DMS153 (cell line): ENCODE data around the gene SLC39A5.
"Not testable (repeated sequence)": the region's sequence is repeated elsewhere in the genome, so short reads cannot be mapped to it uniquely, and the experiment has no call there.

ENCODE experiments used
- DNase-seq: peaks from one replicate; lab custom pipeline; 2025; lab: John Stamatoyannopoulos, UW

The SLC39A5 gene, protein sequence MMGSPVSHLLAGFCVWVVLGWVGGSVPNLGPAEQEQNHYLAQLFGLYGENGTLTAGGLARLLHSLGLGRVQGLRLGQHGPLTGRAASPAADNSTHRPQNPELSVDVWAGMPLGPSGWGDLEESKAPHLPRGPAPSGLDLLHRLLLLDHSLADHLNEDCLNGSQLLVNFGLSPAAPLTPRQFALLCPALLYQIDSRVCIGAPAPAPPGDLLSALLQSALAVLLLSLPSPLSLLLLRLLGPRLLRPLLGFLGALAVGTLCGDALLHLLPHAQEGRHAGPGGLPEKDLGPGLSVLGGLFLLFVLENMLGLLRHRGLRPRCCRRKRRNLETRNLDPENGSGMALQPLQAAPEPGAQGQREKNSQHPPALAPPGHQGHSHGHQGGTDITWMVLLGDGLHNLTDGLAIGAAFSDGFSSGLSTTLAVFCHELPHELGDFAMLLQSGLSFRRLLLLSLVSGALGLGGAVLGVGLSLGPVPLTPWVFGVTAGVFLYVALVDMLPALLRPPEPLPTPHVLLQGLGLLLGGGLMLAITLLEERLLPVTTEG

DNA sequence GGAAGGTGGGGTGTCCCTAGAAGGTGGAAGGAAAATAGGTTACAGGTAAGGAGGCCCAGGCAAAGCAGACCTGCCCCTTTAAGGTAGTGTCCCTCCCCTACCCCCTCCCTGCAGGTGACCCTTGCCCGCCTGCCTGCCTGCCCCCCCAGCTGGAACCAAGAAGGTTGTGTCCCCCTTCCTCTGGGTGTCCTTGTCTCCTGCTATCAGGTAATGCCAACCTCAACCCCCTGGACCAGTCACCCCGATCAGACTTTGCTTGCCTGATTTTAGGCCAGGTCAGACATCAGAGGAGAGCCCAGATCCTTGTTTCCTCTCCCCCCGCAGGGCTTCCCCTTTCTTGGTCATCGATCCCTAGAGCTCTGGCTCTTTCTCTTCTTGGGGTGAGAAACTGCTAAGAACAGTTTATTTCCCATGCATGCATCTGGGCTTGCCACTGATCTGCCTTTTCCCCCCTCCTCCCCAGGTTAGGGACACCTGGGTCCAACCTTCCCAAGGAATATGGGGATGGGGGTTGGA lies at the start of gene SLC39A5:
TSS of gene SLC39A5 (plus strand) at position 136 of the 516 bp plus-strand sequence. CDS start 1,224 bp downstream, outside the sequence.
- no peak for DNase-seq

DNA sequence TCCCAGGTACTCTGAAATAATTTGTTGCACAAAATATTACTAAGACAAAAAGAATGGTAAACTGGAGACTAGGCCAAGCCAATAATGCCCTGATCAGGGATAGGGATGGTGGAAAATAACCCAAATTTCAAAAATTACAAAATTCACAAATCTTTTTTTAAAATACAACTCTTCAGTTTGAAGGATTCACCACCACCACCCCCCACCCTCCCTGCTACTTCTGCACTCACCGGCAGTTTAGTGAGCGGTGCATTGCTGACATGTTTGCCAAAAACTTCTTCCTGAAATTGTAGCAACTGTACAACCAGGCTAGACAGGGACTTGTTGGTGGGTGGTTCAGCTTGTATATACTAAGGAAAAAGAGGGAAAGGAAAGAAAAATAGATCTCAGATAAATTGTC lies 42.9 kb upstream of the SLC39A5 start:
- no peak for DNase-seq

DNA sequence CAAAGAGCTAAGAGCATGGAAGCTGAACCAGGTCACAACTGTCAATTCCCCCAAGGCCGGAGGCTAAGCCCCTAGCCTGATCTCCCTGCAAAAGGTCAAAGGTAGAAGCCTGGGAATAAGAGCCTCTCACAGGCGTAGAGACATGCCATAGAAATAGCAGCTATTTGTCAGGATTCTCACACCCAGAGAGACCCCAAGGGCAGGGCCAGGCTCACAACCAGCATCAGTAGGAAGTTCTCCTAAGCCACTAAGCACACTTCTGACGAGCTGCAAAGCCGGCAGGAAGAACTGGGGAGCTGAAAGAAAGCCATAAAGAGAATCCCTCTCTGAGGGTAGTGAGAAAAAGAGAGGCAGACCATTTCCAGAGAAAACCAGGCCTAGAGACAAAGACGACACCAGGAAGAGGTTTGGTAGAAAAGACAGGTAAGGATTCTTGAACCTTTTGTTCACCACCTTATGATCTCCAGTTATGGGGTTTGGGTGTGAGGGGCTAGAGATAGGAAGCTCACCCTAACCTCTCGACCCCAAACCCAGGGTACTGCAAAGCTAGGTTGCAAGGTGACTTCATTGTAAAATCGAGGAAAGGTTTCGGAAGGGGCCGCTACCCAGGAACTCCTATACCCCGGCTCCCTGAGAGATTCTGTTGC lies 41.6 kb upstream of the SLC39A5 start:
- DNase-seq = no peak

DNA sequence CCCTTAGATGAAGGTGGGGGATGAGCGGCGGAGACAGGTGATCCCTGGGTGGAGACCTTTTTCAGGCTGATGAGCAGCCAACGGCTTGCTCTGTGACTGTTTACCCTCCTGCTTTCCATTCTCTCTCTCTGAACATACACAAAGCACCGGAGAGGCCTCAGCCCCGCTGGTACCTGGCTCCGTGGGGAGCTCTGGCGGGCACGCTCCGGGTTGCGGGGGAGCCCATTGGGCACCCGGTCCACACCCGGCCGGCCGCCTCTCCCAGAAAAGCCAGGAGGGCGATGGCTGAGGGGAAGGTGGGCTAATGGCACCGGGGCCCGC lies 41.1 kb upstream of the SLC39A5 start:
- no peak for DNase-seq

DNA sequence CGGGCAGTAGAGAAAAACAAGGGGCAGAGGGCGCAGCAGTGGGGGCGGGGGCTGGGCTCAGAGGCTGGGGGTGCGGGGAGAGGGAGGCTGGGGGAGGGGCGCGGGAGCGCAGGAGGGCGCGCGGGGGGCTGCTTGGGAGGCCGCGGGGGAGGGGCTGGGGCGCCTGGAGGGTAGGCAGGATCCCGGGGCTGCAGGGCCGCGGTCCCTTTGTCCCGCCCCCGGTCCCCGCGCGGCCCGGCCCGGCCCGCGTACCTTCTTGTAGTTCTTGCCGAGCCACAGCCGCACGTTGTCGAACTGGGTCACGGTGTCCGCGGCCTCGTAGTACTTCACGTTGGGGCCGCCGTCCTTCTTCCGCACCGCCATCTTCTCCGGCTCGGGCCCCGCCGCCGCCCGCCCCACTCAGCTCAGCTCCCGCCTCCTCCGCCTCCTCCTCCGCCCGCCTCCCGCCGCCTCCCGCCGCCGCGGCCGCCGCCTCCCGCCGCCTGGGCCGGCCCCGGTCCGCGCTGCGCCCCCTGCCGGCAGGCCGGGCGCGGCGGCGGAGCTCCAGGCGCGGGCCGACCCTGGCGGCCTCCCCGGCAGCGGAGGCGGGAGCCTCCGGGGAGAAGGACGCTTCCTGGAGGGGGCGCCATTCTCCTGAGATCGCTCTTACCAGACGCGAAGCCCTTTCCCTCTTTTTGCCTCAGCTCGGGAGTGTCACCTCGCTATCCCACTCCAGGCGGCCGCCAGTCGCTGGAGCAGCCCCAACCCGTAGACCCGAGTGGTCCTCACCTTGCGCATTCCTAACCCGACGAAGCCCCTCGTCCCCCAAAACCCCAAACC lies 40.5 kb upstream of the SLC39A5 start, which contains the start of gene SMARCC2:
TSS of gene SMARCC2 (minus strand) at position 385 of the 819 bp plus-strand sequence. CDS start at position 363, 22 bp downstream.
- peak; percentile 80 for DNase-seq

DNA sequence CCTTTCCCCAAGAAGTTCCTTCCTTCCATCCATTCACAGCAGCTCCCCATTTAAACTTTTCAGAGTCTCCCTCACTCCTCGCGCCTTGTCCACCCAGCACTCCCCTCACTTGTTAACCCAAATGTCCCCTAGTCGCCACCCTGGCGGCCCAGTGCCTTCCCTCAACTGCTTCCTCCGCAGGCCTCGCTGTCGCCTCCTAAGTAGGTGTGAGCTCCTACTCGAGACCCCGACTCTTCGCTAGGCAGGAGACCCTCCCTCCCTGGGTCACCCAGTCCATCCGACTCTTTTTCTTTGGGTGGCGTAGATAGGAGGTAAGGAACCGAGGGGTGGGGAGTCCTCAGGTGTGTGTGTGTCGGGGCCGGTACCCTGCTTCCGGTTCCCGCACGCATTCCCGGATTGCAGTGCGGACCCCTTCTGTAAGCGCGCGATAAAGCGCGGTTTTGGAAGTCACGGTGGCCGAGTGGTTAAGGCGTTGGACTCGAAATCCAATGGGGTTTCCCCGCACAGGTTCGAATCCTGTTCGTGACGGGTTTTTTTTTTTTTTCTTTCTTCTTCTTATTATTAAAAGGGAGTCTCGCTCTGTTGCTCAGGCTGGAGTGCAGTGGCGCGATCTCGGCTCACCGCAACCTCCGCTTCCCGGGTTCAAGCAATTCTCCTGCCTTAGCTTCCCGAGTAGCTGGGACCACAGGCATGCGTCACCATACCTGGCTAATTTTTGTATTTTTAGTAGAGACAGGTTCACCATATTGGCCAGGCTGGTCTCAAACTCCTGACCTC lies 39.7 kb upstream of the SLC39A5 start:
- DNase-seq = peak; percentile 86

DNA sequence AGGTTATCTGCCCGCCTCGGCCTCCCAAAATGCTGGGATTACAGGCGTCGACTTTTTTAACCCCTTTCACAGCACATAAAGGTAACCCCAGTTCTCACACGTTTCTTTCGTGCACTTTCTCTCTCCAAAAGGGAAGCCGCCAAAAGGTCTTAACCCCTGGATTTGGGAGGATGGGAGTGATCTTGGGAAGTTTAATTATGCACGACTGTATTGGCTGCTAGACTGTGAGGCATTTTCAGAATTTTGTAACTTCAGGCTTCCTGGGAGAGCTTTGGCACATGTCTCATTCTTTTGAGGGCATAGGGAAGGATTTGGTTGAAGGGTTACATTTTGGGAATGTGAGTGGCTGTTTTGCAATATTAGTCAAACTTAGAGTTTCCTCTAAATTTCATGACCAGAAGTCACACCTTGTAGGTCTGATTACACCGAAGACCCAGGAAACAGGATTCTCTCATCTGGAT lies 39.1 kb upstream of the SLC39A5 start:
- DNase-seq = no peak

DNA sequence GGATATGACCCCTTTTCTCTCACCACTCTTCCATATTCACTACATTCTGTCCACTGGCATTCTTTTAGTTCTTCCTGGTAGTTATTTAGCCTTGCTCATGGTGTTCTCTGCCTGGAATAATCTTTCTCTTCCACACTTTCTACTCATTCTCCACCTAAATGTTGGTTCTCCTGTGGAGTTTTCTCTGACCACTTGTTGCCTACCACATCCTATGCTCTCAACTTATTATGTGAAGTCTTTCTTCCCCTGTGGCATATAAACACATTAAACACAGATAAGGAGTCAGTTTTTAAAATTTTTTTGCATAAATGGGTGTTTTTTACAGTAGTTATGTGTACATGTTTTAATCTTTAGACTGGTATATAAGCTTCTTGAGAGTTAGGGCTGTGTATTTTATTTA lies 37.3 kb upstream of the SLC39A5 start:
- no peak for DNase-seq

DNA sequence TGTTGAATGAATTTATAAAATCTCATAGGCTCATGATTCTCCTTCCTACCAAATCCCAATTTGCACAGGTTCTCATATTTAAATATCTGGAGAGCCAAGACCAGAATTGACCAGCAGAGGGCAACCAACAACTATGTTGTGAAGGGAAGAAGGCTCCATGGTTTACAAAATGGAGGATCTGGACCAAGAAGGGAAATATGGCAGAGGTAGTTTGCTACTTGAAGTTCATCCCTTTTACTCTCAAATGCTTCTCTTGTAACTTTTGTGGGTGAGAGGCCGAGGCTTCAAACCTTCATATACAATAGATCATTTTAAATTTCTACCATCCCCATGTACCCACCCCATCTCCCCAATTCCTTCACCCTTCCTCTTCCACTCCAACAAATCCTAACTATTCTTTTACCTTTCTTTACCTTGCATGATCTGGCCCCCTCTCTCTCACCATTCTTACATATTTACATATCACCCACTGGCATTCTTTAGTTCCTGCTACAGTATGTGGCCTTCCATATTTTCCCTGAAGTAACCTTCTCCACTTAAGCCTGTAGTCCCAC lies 36.7 kb upstream of the SLC39A5 start:
- peak; percentile 76 for DNase-seq

DNA sequence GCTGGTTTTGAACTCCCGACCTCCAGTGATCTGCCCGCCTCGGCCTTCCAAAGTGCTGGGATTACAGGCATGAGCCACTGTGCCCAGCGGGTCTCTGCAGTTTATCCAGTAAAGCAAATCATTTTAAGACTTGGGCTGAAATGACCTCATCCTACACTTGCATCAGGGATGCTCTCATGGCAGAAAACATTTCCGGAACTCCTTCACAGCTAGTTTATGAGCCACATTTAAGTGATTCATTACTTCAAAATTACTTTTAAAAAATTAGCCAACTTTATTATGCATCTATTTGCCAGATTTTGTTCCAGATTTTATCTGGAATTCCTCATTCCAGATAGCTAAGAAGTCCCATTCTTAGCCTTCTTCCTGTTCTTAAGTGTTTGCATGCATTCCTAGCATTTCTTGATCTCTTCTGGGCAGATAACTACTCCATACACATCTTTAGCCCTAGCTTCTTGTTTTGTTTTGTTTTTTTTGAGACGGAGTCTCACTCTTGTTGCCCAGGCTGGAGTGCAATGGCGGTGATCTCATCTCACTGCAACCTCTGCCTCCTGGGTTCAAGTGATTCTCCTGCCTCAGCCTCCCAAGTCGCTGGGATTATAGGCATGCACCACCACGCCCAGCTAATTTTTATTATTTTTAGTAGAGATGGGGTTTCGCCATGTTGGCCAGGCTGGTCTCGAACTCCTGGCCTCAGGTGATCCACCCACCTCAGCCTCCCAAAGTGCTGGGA lies 32.9 kb upstream of the SLC39A5 start:
- not testable (repeated sequence) for DNase-seq

DNA sequence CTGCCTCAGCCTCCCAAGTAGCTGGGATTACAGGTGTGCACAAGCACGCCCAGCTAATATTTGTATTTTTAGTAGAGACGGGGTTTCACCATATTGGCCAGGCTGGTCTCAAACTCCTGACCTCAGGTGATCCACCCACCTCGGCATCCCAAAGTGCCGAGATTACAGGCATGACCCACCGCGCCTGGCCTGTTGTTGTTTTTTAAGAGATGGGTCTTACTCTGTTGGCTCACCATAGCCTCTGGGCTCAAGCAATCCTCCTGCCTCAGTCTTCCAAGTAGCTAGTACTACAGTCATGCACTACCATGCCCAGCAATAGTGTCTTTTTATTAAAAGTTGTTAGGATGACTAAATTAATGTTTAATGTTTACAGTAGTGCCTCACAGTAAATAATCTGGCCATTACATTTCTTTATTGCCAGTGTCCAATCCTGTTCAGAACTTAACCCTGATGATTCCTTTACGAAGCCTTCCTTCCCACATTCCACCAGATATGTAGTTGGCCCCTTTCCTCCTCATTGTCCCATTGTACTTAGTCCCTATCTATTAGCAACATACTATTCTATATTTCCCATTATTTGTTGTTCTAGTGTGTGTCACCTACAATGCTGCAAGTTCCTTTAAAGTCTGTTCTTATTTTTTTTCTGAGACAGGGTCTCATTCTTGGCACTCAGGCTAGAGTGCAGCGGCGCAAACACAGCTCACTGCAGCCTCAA lies 31.8 kb upstream of the SLC39A5 start:
- DNase-seq = no peak

DNA sequence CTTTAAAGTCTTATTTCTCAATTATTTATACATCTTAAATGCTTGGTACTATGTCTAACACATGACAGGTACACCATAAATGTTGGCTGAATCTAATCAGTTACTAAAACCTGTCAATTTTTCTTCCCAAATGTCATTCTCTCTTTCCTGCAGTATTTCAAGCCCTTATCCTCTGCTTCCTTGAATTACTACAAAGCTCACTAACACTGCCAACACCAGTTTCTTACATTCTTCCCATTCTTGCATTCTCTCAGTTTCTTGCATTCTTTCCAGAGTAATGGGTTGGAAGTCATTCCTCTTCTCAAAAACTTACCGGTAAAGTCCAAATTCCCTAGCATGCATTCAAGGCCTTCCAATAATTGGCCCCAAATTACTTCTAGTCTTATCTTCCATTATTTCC lies 31.0 kb upstream of the SLC39A5 start:
- no peak for DNase-seq

DNA sequence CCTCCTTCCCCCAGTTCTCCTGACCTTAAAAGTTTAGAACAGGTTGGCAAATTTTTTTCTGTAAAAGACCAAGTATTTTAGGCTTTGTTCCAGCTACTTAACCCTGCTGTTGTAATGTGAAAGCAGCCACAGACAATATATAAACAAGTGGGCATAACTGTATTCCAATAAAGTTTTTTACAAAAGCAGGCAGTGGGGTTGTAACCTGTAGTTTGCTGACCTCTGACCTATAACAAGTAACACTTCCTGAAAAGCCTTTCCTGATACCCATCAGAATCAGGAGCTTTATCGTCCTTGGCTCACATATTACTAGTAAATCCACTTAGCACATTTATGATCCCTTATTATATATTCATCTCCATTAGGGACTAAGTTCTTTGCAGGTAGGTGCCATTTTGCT lies 27.5 kb upstream of the SLC39A5 start:
- DNase-seq = no peak

DNA sequence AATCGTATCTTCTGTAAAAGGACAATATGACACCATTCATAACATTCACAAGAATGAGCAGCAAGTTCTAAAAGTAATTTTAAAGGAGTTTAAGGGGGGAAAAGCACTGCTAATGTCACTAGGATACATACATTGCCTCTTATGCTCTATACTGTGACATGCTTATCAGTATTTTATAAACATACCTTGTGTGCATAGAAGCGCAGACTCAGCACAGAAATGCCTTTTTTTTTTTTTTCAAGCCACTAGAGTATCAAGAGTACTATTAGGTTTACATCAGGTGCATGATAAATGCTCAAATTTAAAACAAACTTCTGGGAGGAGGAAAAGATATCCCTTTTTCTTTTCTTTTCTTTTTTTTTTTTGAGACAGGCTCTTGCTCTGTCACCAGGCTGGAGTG lies 27.0 kb upstream of the SLC39A5 start:
- DNase-seq = no peak

DNA sequence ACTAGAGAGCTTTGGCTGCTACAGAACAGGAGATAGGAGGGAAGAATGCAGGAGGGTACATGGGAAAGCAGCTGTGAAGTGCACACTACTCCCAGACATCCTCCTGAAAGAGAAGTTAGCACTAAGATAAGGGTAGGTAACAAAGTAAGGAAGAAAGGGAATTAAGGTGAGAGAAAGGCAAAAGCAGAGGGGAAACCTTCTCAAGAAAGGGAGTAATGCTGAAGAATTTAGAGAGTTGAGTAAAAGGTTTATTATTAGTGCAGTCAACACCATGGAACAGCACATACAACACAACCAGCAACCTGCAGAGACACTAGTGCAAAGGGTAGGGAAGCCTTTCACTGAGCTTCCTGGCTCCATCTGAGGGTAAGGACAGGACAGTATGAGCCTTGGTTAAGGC lies 25.6 kb upstream of the SLC39A5 start:
- DNase-seq = no peak

DNA sequence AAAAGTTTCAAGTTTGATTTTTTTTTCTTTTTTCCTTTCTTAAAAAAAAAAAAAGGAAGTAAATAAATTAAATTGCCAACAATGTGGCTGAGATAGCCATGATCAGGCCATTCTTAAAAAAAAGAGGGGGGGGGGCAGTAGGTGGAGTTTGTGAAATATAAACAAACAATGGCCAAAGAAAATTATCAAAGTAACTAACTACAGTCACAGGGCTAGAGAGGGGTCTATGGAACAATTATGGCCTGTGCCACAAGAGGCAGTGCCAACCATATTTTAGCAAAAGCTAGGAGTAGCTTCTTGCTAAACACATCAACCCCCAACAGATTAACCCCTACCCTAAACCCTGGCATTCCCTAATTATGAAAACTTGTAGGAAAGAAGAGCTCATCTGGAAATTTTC lies 24.4 kb upstream of the SLC39A5 start:
- DNase-seq = no peak

DNA sequence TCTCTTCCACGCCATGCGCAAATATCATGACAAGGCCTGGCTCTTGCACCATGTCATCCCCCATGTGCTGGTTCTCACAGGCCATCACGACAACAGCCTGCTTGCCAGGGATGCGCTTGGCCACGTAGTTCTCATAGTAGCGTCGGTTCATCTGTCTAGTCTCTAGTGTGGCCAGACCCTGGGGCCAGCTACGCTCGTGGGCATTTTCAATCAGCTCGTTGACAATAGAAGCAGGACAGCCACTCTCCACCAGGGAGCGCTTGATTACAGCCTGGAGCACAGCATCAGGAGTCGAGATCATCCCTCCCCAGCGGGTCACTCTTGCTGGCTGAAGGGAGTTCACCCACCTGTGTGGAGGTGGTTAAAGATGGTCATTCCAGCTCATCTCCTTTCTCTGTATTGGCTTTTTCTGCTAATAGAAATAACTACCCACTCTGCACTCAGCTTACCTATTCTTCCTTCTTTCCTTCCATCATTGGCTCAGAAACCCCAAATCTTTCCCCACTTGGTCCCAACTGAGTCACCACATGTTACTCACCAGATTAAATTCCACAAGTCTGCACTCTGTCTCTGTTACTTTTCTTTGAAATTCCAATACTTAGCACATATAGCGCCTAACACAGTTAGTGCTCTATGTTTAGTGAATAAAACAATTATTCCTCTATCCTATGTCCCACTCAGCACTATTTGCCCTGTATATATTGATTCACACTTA lies 23.2 kb upstream of the SLC39A5 start:
- no peak for DNase-seq

DNA sequence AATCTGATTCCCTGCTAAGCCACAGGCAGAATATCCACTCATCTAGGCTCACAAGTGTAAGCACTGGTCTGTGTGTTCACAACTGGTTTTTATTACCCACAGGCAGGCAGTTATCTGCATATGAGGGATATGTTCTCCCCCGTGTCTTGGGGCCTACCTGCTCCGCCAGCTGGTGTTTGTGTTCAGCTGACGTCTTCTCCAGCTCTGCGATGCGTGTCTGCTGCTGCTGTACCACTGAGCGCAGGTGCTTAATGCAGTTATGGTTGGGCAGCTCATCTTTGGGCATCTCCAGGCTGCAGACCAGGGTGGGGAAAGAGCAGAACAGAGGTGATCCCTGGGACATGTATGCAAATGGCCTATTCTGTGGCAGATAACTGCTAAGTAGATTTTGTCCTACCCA lies 21.8 kb upstream of the SLC39A5 start:
- DNase-seq = no peak

DNA sequence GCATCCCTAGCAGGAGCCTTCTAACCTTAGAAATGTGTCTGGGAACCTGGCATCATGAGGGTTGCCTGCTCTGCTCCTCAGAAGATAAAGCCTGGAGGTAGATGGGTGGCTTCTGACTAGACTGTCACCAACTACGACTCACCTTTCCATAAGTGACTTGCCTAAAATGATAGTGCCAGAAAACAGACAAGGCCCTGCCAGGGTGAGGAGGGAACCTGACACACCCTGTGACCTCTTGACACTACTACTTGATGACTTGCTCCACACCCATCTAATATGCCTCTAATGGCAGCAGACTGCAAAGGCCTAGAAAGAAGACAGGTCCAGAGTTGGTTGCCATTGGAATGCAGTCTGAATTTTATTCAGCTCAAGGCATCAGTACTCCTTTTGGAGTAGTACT lies 17.5 kb upstream of the SLC39A5 start:
- DNase-seq = no peak
